A673 (cell line): ENCODE results near the gene NOLC1.

ENCODE experiments used
- EZH2 ChIP-seq: fragments of 200-600 bp; sonication (generic); IDR thresholded peaks from 2 replicates; pipeline ENCODE4 v1.6.1; 2017; ENCODE audit warnings: borderline replicate concordance, low read depth, mild to moderate bottlenecking, mixed read lengths, antibody characterized with exemption, low read length; ENCODE audit not compliant: poor library complexity, severe bottlenecking
- TF ChIP-seq, protein P1 (sequence below): fragments of 300-800, 200-600 bp; sonication (generic); conservative IDR thresholded peaks from 2 replicates; pipeline ENCODE4 v1.5.1; 2017; ENCODE audit warnings: low read depth, mild to moderate bottlenecking, antibody characterized with exemption, low read length, moderate library complexity, mixed read lengths

DNA sequence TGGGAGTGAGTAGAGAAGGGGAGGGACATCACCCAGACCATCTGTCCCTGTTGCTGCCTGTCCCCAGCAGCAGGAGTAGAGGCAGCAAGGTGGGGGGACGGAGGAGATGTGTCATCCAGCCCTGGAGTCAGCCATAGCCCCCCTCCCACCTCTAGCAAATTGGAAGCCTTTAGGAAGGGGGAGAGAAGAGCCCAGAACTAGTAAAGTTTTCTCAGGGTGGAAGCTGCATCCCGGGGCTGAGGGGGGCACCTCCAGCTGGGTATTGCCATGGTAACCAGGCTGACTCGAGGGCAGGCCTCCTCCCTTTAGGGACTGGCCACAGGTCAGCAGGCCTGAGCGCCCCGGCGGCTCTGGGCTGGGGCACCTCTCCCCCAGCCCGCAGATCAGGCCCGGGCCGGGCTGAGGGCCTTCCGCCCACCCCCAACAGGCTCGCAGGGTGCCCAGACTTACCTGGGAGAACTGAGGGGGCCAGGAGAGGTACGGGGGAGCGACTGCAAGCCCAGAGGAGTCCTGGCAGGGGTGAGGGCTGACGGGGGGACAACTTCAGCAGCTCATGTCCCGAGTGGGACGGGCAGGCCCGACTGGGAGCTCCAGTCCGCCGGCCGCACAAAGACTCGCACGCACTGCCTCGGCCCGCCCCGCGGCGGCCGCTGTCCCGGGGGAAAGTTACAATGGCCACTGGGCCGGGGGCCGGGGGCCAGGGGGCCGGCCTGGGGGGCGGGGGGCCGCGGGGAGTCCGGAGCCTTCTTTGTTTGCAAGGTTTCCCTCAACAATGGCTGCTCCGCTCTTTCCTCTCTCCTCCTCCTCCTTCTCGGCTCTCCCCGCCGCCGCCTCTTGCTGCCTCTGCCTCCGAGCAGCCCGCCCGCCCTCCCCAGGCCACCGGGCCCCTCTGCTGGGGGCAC lies 38.0 kb upstream of the NOLC1 start:
- TF ChIP-seq, protein P1, sequence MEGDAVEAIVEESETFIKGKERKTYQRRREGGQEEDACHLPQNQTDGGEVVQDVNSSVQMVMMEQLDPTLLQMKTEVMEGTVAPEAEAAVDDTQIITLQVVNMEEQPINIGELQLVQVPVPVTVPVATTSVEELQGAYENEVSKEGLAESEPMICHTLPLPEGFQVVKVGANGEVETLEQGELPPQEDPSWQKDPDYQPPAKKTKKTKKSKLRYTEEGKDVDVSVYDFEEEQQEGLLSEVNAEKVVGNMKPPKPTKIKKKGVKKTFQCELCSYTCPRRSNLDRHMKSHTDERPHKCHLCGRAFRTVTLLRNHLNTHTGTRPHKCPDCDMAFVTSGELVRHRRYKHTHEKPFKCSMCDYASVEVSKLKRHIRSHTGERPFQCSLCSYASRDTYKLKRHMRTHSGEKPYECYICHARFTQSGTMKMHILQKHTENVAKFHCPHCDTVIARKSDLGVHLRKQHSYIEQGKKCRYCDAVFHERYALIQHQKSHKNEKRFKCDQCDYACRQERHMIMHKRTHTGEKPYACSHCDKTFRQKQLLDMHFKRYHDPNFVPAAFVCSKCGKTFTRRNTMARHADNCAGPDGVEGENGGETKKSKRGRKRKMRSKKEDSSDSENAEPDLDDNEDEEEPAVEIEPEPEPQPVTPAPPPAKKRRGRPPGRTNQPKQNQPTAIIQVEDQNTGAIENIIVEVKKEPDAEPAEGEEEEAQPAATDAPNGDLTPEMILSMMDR = no peak
- TF ChIP-seq EZH2 = no peak
